ENCODE results near the gene SUPV3L1.
A peak's percentile ranks its signal among the peaks of the same experiment; 100 is the strongest.
"Not testable (repeated sequence)": the region's sequence is repeated elsewhere in the genome, so short reads cannot be mapped to it uniquely, and the experiment has no call there.

SUPV3L1 gene

DNA sequence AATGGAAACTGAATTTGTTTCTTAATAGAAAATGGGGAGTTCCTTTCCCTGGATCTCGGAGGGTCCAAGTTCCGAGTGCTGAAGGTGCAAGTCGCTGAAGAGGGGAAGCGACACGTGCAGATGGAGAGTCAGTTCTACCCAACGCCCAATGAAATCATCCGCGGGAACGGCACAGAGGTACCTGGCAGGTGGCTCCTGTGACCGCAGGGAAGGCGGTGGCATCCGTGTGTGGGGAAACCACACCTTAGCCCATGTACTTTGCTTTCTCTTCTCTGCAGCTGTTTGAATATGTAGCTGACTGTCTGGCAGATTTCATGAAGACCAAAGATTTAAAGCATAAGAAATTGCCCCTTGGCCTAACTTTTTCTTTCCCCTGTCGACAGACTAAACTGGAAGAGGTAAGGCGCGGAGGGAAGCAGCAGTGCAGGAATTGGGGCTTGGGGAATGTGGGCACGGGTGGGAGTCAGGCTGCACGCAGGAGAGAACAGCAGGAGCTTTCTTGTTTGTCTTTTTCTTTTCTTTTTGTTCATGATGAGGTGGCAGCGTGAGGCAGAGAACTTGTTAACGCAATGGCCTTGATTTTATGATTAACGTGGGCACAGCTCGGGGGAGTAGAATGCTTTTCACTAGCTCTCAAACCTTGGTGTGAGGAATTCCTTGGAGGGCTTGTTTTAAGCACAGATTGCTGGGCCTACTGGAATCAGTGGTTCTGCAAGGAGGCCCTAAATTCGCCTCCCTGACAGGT, 52.9 kb downstream of the SUPV3L1 start:
- FAIRE-seq = no peak

DNA sequence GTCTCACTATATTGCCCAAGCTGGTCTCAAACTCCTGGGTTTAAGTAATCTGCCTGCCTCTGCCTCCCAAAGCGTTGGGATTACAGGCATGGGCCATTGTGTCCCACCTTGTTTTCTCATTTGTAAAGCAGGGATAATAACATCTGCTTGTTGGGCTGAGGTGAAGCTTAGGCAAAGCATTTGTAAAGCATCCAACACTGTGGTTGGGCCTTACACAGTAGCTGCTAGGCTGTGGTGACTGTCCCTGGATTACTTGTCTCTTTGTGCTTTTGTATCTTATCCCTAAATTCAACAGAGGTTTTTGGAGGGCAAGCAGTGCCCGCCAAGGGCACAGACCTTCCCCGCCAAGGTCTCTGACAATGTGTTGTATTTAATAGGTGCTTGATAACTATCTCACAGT, 54.4 kb downstream of the SUPV3L1 start:
- FAIRE-seq = no peak

GRCh38 chr10:69237528-69238159, 57.6 kb downstream of the SUPV3L1 start:
- FAIRE-seq = peak; percentile 54

DNA sequence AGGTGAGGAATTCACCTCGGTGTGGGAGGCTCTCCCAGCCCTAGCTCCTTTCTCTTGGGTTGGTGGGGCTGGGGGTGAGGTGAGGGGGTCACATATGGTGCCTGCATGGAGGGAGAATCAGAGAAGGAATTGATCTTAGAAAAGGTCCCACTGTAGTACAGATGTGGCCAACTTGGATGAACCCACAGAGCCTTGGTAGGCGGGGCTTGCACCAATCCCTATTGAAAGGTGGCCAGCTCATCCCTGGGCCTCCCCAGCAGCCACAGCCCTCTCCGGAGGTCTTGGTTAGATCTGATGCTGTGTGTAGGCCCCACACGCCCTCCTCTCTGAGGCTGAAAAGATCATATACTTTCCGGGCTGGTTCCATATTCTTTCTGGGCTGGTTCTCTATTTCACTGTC, 59.1 kb downstream of the SUPV3L1 start:
- no peak for FAIRE-seq

GRCh38 chr10:69239816-69240434, 59.9 kb downstream of the SUPV3L1 start:
- FAIRE-seq = no peak

- FAIRE-seq = no peak
Observed at GRCh38 chr10:69240455-69240854, 60.4 kb downstream of the SUPV3L1 start.

DNA sequence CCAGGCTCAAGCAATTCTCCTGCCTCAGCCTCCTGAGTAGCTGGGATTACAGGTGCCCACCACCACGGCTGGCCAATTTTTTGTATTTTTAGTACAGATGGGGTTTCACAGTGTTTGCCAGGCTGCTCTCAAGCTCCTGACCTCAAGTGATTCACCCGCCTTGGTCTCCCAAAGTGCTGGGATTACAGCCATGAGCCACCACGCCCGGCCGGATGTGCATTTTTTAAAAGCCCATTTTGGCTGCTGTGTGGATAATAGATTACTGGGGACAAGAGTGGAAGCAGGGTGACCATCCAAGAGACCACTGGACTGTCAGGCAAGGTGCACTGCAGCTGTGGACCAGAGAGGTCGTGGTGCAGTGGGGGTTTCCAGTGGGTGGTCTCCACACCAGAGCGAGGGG, 61.5 kb downstream of the SUPV3L1 start:
- no peak for FAIRE-seq

DNA sequence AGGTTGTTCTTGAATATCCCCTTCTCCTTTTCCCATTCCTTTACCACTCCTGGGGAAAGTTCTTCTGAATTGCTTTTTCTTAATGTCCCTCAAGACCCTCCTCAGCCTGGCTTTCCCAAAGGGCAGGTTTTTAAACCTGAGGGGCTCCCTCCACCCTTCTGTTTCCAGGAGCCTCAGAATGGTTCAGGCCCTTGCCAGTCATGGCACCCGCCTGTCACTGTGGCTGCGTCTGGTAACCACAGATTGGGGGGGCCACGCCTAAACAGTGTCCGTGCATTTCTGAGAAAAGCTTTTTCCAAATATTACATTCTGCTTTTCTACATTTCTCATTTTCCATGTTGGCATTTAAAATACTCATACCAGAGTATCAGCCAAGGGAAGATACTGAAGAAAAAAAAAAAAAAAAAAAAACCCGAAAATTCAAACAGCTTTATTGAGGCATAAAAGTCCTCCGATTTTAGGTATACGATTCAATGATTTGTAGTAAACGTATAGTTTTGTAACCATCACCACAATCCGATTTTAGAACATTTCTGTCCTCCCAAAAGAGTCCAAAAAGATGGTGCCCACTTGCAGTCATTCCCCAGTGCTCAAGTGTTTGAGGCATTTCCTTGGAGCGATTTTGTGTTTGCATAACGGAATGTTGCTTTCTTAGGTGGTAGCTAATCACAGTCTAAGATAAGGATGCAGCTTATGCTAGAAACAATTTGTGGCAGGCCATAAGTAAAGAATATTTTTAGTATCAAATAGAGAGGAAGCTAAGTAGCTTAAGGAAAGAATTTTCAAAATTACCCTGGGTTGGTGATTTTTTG, 62.2 kb downstream of the SUPV3L1 start:
- FAIRE-seq = no peak

GRCh38 chr10:69242852-69243212, 62.8 kb downstream of the SUPV3L1 start:
- FAIRE-seq = no peak

DNA sequence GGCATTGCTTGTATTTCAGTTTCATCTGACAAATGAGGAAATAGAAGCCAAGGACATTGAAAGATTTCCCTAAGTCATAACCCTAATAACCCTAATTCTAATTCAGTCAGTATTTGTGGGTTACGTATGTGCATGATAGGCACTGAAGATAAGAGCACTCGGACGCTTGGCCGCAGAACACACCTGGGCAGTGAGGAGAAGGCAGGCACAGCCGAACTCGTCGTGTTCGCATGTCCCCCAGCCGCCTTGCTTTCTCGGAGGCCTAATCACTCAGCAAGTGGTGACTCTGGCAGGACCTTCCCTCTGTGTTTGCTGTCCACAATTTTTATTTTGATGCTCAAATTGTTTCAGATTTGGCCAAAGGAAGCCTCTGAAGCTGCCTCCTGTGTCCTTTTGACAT, 63.8 kb downstream of the SUPV3L1 start:
- no peak for FAIRE-seq

- no peak for FAIRE-seq
Observed at GRCh38 chr10:69246036-69246435, 66.0 kb downstream of the SUPV3L1 start.

- no peak for FAIRE-seq
Observed at GRCh38 chr10:69246581-69247312, 66.7 kb downstream of the SUPV3L1 start.

GRCh38 chr10:69247313-69247710, 67.3 kb downstream of the SUPV3L1 start:
- no peak for FAIRE-seq

DNA sequence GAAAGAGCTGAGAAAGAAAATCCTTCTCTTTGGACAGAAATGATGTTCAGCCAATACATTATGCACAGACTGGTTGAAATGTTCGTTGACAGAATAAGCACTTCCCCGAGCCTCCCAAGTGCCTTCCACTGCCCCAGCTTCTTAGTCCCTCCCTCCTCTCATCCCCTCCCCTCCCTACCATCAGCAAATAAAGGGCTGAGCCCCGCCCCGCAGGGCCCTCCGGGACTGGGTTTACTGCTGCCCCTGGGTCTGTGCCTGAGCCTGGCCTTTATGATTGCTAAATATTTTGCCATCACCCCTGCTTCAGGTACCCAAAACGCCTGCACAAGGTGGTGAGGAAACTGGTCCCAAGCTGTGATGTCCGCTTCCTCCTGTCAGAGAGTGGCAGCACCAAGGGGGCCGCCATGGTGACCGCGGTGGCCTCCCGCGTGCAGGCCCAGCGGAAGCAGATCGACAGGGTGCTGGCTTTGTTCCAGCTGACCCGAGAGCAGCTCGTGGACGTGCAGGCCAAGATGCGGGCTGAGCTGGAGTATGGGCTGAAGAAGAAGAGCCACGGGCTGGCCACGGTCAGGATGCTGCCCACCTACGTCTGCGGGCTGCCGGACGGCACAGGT, 68.2 kb downstream of the SUPV3L1 start:
- no peak for FAIRE-seq

- no peak for FAIRE-seq
Observed at GRCh38 chr10:69250041-69250440, 70.0 kb downstream of the SUPV3L1 start.

DNA sequence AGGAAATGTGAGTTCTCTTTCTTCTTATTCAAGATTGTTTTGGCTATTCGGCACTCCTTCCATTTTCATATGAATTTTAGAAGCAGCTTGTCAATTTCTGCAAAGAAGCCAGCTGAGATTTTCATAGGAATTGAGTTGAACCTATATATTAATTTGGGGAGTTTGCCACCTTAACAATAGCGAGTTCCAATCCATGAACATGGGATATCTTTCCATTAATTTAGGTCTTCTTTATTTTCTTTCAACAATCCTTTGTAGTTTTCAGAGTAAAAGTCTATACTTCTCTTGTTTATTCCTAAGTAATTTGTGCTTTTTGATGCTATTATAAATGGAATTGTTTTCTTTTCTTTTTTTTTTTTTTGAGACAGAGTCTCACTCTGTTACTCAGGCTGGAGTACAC, 71.4 kb downstream of the SUPV3L1 start:
- not testable (repeated sequence) for FAIRE-seq

- no peak for FAIRE-seq
Observed at GRCh38 chr10:69253171-69253570, 73.1 kb downstream of the SUPV3L1 start.

DNA sequence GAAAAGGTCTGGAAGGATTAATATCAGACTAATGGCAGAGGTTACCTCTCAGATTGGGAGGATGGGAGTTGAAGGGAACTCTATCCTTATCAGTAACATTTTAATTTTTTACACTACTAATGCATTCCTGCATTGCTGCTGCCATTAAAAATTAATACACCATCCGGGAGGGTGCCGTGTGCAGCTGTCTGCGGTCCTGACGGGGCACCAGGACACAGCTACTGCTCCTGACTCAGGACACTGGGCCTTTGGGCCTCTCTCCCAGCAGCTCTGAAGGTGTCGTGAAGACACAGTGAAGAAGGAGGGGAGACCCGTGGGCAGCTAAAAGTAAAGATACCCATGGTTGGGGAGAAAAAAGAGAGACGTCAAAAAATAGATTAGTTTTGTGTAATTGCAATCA, 74.8 kb downstream of the SUPV3L1 start:
- no peak for FAIRE-seq

All from A204.1 (cell line).